ENCODE results near the gene HCRTR1. TPM values are rescaled to one million over a fixed set of nuclear protein-coding genes. Genes with fewer than 3 reads are reported as not detected.

HCRTR1 gene
- total RNA-seq, 6 experiments from 2014 or later = not detected

DNA sequence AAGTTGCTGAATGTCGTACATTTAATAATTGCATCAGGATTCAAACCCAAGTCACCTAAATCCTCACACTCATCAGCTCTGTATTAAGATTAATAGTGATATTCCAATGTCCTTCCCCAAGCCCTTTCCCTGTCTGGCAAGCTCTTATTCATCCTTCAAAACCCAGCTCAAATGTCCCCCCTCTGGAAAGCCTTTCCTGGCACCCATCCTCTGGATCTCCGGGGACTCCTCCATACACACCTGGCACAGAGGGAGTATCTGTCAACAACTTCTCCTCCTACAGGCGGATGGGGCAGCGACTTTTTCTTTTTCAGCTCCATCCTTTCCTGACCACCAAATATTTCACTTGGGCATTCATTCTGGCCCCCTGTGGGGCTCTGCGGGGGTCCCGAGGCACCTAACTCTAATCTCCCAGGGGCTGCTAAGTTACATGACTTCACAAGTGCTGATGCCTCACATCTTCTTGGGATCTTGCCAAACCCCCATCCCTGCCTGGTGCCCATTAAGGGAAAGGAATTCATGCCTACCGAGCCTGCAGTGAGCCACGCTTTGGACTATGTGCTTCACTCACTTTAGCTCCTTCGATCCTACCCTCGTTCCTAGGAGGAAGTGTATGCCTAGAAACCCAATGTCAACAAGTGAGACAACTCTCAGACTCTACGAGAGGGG, 25.9 kb upstream of the HCRTR1 start:
- H3K9me3 ChIP-seq = no peaks in the 10 kb centered on the region
- no peak for ATAC-seq
- H3K4me3 ChIP-seq = no peak overlapping the region
- H3K27ac ChIP-seq = no peak overlapping the region
- peak in 1 of 3 donors; percentile 11 for DNase-seq
- 57% methylated on average over 11 of the region's 11 CpGs for WGBS (ENCODE audit: insufficient coverage, low coverage, low lambda C conversion rate, missing lambda C conversion rate)
- peaks cover 0 to 5% of the 10 kb centered on the region in 2 donors for H3K27me3 ChIP-seq
- peaks cover 0 to 6% (median 0%) of the 10 kb centered on the region in 4 donors for H3K4me1 ChIP-seq
- H3K36me3 ChIP-seq = no peaks in the 10 kb centered on the region
- intact Hi-C loops (cut with DNase I) = no loop called here
- TF ChIP-seq, protein P1, sequence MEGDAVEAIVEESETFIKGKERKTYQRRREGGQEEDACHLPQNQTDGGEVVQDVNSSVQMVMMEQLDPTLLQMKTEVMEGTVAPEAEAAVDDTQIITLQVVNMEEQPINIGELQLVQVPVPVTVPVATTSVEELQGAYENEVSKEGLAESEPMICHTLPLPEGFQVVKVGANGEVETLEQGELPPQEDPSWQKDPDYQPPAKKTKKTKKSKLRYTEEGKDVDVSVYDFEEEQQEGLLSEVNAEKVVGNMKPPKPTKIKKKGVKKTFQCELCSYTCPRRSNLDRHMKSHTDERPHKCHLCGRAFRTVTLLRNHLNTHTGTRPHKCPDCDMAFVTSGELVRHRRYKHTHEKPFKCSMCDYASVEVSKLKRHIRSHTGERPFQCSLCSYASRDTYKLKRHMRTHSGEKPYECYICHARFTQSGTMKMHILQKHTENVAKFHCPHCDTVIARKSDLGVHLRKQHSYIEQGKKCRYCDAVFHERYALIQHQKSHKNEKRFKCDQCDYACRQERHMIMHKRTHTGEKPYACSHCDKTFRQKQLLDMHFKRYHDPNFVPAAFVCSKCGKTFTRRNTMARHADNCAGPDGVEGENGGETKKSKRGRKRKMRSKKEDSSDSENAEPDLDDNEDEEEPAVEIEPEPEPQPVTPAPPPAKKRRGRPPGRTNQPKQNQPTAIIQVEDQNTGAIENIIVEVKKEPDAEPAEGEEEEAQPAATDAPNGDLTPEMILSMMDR (IDR thresholded peaks at IDR 0.05) = no peak
- TF ChIP-seq POLR2A (IDR thresholded peaks at IDR 0.05) = no peak

DNA sequence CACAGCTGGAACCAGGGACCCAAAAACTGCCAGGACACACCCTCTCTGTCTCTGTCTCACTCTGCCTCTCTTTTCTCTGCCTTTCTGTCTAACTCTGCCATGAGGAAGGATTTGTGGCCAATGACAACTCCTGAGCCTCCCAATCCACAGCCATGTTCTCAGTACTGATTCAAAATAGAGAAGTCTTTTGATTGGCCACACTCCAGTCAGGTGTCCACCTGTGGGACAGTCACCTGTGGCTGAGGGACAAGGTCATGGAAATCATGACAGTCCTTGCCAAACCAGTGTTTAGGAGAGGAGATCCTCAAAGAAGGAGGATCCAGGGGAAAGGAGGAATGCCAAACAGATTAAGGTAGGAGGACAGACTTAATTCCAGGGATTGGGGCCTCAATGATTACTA, 25.4 kb upstream of the HCRTR1 start:
- Histone ChIP-seq H3K4me1 (peaks cover 0 to 6% (median 0%) of the 10 kb centered on the region in 4 donors), H3K4me3 (no peak overlapping the region), H3K36me3 (no peaks in the 10 kb centered on the region), H3K9me3 (no peaks in the 10 kb centered on the region), H3K27me3 (peaks cover 0 to 5% of the 10 kb centered on the region in 2 donors), H3K27ac (no peak overlapping the region)
- intact Hi-C loops (cut with DNase I) = no loop called here
- ATAC-seq (no peak), DNase-seq (peak in 1 of 3 donors; percentile 22)
- TF ChIP-seq POLR2A (IDR thresholded peaks at IDR 0.05) = no peak
- TF ChIP-seq, protein P1 (IDR thresholded peaks at IDR 0.05) = no peak

DNA sequence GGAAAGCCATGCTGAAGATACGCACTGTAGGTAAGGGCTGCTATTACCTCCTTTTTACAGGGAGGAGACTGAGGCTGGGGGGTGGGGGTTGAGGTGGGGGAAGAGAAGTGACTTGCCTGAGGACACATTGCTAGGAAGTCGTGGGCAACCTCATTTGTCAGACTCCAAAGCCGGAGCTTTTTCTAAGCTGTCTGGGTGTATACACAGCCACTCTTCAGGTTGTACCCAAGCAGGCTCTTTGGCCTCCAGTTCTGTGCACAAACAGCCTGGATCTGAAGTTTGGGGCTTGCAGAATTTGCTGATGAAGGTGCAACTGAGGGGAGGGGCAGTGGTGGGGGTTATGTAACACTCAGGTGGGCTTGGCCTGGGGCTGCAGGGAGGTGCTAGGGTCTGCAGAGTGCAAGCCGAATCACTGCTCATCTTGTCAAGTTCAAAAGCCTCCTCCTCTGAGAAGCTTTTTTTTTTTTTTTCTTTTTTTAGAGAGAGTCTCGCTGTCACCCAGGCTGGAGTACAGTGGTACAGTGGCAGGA, 24.3 kb upstream of the HCRTR1 start:
- no peaks in the 10 kb centered on the region for H3K4me1 ChIP-seq
- no peaks in the 10 kb centered on the region for H3K9me3 ChIP-seq
- DNase-seq (peak in 1 of 3 donors; percentile 27), ATAC-seq (no peak)
- H3K27ac ChIP-seq = no peak overlapping the region
- TF ChIP-seq, protein P1 (IDR thresholded peaks at IDR 0.05) = no peak
- TF ChIP-seq POLR2A (IDR thresholded peaks at IDR 0.05) = no peak
- peaks cover 0 to 5% of the 10 kb centered on the region in 2 donors for H3K27me3 ChIP-seq
- H3K4me3 ChIP-seq = no peak overlapping the region
- intact Hi-C loops (cut with DNase I) = no loop called here
- H3K36me3 ChIP-seq = no peaks in the 10 kb centered on the region
- 60% methylated on average over 3 of the region's 5 CpGs for WGBS (ENCODE audit: insufficient coverage, low coverage, low lambda C conversion rate, missing lambda C conversion rate)

DNA sequence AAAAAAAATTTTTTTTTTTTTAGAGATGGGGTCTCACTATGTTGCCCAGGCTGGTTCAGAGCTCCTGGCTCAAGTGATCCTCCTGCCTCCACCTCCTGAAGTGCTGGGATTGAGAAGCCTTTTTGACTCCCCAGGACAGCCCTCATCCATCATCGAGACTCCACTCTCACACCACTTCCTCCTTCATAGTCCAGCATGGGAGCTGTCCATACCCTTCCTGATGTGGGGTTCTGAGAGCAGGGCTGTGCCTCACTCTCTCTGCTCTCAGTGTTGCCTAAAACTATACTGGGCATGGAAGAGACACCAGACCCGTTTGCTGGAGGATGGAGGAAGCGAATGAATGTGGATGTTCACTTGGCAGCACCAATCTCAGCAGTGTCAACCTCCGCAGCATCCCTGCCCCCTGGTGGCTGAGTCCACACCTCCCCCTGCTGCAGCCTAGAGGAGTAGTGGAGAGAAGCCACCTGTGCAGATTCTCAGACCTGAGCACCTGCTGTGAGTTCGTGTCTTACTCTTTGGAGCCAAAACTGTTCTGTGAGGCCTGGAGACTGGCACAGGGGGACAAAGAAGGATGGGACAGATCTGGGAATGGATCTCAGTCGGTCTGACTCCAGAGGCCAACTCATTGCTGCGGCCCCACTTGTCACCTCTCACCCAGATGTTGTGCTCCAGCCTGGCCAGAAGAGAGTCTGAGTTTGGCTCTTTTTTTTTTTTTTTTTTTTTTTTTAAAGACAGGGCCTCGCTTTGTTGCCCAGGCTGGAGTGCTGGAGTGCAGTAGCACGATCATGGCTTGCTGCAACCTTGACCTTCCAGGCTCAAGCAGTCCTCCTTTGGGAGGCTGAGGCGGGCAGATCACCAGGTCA, 23.5 kb upstream of the HCRTR1 start:
- 37% methylated on average over 6 of the region's 10 CpGs for WGBS (ENCODE audit: insufficient coverage, low coverage, low lambda C conversion rate, missing lambda C conversion rate)
- TF ChIP-seq, protein P1 (IDR thresholded peaks at IDR 0.05) = peak; percentile 90 to 96 (median 92)
- no peak for TF ChIP-seq POLR2A (IDR thresholded peaks at IDR 0.05)
- no peaks in the 10 kb centered on the region for H3K27me3 ChIP-seq
- H3K36me3 ChIP-seq = no peaks in the 10 kb centered on the region
- peak; percentile 84 to 90 (median 84) for DNase-seq
- H3K9me3 ChIP-seq = no peaks in the 10 kb centered on the region
- peak; percentile 93 to 95 (median 94) for ATAC-seq
- H3K4me3 ChIP-seq = no peak overlapping the region
- intact Hi-C loops (cut with DNase I) = no loop called here
- no peak overlapping the region for H3K27ac ChIP-seq
- H3K4me1 ChIP-seq = no peaks in the 10 kb centered on the region

All from right lobe of liver (tissue), 6 donors.